HG02678 (cell line): ENCODE data around the gene SERPINB7.
"Not testable (repeated sequence)": the region's sequence is repeated elsewhere in the genome, so short reads cannot be mapped to it uniquely, and the experiment has no call there.

ENCODE experiments used
- ATAC-seq: cut with Tn5 transposase; IDR thresholded peaks from one replicate; pipeline ENCODE4 v1.9.1; 2021; ENCODE audit warnings: mild to moderate bottlenecking, moderate library complexity; ENCODE audit not compliant: unreplicated experiment

Gene SERPINB7, protein sequence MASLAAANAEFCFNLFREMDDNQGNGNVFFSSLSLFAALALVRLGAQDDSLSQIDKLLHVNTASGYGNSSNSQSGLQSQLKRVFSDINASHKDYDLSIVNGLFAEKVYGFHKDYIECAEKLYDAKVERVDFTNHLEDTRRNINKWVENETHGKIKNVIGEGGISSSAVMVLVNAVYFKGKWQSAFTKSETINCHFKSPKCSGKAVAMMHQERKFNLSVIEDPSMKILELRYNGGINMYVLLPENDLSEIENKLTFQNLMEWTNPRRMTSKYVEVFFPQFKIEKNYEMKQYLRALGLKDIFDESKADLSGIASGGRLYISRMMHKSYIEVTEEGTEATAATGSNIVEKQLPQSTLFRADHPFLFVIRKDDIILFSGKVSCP

DNA sequence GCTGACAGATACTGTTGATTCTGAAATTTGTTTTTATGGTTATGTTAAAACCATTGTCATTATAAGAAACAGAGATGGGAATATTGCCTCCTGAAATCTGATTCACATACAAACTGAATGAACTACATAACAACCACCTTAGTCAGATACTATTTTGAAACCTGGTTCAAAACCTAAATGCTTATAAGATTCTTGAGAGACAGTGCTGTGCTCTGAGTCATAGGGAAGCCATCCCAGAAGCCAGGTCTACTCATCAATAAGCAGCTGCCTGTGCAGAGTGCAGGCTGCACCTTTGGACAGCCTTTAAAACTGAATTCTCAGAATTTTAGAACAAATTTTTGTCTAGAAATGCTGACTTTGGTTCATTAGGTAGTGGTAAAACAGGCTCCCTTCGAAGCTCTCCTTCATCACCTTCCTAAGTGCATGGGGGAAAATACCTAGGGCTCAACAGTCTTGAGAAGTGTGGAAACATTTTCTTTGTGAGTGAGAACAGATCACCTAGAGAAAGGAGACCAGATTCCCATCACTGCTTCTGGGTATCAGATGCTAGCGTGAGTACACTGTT, at the start of gene SERPINB7:
Gene SERPINB7, plus strand, starts transcription at position 253 of the 565 bp plus-strand sequence. CDS start 6,955 bp downstream, outside the sequence.
- no peak for ATAC-seq

DNA sequence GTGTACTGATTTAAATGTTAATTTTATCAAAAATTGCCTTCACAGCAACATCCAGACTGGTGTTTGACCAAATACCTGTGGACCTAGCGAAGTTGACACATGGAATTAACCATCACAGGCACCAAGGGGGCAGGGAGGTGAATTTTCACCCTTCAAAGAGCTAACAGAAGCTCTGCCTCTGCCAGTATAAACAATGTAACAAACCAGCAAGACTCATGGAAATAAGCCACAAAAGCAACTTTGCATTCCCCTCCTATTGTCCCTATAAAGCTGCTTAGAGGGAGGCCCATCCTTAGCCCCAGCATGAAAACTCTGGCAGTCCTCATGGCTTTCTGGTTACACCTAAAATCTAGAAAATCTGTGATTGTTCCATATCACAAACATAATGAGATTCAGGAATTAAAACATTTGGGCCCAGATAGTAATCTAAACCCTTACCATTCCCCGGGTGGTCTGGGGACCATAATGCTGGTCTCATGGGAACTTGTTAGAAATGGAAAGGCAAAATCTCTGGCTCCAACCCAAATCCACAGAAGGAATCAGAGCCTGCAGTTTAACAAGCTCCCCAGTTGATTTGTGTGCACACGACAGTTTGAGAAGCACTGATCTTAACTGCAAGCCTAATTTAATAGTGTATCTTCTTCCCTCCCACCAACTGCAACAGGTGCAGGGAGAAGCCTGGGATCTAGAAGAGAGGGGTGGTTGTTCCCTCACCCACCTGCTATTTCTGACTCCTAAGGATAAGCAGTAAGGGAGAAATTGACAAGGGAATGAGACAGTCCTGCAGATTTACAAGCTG, 49.3 kb upstream of the SERPINB7 start:
- ATAC-seq = no peak

DNA sequence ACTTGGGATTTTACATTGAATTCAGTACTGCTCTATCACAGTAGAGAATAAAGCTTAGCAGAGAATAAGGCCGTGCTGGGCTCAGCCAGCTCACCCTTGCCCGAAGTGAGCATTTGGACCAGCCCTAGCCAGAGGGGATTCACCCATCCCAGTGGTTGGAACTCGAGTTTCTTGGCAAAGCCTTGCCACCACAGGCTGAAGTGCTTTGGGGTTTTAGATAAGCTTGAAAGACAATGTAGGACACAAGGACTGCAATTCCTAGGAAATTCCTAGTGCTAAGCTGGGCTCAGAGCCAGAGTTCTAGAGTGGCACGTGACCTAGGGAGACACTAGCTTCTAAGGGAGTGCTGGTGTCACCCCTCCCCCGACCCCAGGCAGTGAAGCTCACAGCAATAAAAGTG, 44.4 kb upstream of the SERPINB7 start:
- no peak for ATAC-seq

DNA sequence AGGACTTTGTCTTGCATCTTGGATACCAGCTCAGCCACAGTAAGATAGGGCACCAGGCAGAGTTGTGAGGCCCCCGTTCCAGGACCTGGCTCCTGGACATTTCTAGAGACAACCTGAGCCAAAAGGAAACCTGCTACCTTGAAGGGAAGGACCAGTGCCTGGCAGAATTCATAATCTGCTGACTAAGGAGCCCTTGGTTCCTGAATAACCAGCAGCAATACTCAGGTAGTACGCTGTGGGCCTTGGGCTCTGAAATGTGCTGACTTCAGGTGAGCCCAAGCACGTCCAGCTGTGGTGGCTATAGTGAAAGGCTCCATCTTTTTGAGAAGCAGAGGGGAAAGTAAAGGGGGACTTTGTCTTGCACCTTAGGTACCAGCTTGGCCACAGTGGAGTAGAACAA, 44.0 kb upstream of the SERPINB7 start:
- no peak for ATAC-seq

DNA sequence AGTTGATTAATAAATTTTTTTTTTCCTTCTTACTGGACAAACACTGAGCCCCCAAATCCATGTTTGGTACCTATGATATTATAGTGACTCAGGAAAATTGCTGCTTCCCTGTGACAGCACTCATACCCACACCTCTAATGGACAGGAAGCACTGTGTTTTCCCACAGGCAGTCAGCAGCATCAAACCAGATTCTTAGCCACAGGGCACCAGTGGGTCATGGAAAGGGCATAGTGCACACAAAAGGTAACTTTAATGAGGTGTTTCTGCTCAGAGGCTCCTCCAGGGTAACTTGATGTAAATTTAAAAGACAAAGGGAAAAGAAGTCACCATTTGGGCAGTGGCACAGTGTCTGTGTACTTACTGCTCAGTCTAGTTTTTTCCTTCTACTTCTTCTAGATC, 38.3 kb upstream of the SERPINB7 start:
- no peak for ATAC-seq

DNA sequence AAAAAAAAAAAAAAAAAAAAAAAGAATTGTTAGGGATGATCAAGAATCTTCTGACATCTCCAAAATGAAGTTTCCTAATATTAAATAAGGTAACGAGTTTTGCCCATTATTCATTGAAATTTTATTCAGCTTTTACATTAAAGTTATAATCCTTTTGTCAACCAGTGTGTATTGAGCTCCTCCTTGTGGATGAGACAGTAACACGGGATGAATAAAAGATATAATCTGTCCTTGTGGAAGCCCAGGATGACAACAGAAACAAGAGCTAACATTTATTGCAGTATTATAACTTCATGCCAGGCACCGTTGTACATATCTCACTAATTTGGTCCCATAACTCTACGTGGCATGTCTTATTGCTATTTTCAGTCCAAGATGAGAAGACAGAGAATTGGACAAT, 33.4 kb upstream of the SERPINB7 start:
- ATAC-seq = no peak

DNA sequence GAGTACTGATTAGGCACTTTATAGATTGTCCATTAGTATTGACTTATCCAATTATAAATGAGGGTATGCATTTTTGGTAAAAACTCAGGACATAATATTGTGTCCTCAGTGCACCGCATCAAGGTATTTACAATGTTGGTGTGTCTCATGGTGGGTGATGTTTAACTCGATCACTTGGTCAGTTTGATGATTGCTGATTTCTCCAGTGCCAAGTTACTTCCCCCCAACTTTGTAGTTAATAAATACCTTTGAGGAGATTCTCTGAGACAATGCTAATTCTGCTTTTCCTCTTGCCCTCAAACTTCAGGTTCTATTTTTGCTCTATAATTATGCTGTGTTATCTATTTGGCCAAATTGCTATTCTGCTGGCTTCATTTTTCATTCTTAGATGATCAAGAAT, 28.2 kb upstream of the SERPINB7 start:
- ATAC-seq = no peak

DNA sequence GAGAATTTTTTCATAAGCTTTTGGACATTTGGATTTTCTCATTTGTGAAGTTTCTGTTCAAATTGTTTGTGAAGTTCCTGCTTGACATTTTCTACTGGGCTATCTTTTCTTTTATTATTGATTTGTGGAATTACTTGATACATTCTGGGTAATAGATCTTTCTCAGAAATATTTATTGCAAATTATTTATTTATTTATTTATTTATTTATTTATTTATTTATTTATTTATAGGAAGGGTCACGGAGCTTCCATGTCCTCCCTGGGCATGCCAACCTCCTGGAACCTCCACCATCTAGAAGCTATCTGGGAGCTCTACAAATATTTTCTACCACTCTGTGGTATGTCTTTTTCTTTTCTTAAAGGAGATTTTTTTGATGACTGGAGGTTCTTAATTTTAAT, 25.7 kb upstream of the SERPINB7 start:
- ATAC-seq = no peak

DNA sequence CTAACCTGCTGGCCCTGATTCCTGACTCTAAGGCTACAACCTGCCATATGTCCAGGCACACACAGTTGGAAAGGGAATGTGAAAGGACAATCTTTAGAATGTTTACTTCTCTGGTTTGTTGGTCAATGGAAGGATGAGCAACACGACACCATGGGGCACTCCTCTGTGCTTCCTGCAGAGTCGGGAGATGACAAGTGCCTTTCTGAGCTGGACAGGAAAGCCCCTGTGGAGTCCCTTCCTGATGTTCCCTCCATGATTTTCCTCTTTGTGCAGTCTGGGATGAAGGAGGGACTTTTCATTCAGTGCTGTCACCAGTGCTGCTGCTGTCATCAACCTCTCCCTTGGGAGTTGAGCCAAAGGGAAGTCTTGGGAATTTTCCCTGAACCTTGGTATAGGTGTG, 22.6 kb upstream of the SERPINB7 start:
- no peak for ATAC-seq

DNA sequence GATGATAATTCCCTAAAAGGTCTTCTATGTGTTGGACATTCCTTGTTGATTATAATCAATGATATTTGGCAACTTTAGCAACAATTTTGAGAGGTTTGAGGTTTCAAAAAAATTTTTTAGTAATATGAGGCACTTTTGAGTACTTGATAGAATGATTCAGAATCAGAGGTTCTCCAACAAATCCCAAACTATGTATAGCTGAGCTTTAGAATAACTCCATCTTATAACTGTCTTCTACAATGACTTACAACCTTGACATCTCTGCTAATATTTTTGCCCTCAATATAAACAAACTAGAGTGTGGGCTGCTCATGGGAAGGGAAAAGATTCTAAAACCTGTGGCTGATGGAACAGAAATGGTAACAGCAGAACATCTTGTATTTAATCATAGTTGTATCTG, 21.5 kb upstream of the SERPINB7 start:
- no peak for ATAC-seq

DNA sequence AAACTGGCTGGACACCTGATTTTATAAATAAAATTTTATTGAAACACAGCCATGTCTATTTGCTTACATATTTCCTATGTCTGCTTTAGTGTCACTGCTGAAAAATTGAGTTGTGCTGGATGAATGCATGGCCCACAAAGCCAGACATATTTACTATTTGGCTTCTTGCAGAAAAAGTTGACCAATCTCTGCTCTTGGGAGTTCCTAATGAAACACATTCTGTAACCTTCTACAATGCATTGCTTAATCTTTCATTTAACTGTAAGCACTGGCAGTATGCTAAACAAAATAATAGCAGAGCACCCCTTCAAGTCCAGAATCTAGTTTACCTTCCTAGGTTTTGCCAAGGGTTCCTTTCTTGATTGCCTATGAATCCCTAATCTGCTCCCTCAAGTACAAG, 17.7 kb upstream of the SERPINB7 start:
- no peak for ATAC-seq

DNA sequence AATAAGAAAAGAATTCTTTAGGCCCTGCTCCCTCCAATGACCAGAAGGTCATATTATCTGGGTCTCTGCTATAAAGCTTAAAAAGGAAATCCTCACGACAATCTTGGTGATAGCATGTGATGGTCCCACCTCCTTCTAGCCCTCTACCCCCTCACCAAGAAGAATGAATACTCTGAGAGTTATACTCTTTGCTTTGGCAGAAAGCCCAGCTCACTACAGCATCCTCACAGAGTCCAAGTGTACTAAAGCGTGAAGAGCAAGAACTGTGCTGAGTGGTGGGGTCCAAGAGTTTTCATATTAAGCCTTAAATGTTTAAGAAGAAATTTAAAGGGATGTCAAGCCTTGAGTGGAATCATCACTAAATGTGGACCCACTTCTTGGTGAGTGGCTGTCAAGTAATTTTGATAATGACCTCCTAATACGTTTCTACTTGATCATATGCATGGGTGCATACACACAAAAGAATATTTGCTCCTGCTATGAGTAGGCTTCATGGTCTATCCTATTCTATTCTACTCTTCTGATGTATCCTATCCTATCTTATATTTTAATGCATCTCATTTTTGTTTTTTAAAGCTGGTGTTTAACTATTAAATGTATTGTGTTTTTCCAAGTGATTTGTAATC, 16.5 kb upstream of the SERPINB7 start:
- no peak for ATAC-seq

DNA sequence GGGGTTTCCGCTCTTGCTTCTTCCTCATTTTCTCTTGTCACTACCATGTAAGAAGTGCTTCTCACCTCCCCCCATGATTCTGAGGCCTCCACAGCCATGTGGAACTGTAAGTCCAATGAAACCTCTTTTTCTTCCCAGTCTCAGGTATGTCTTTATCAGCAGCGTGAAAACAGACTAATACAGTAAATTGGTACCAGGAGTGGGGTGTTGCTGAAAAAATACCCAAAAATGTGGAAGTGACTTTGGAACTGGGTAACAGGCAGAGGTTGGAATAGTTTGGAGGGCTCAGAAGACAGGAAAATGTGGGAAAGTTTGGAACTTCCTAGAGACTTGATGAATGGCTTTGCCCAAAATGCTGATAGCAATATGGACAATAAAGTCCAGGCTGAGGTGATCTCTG, 15.4 kb upstream of the SERPINB7 start:
- not testable (repeated sequence) for ATAC-seq

DNA sequence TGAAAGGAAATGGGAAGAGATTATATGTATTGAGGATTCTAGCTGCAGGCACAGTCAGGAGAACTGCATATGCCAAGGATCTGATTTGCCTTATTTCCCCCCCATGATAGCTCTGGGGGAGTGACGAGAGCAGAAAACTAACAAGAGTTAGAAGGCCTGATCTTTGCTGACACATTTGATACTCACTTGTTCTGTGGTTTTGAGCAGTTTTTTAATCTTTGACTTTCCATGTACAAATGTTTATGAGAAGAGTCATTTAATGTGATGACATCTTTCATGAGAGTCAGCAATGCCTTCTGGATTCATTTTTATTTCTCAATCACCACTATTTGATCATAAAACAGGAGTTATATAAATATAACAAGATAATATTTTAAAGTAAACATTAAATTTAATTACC, 12.7 kb upstream of the SERPINB7 start:
- ATAC-seq = no peak

DNA sequence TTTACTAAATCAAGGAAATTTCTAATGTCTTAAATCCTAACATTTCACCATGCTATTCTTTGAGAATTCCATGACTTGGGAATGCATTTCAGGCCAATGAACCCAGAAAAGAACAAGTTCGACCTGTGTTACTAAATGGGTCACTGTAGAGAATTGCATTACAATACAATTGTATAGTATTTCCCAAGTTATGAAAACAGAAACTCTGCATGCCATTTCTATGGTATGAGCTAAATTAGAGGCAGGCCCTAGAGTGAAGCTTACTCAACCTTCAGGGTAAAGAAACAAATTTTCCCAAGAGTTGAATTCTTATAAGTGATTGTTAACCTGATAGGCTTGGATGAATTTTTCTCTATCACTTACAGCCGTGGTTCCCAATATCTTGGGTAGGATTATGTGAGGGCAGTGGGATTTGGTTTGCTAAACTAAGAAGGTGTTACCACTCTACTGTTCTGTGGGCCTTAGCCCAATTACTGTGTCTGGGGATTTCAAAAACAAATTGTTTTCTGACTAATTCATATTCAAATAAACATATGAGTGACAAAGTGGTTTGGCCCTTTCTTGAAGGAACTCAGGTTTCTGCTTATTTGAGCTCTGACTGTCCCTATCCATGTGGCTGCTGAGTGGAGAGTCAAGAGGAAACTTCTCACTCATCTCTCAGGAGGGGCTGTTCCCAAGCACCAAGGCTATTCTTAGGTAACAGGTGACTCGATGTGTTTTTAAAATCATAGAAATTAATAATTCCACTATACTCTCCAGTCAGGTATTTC, 11.2 kb upstream of the SERPINB7 start:
- no peak for ATAC-seq

DNA sequence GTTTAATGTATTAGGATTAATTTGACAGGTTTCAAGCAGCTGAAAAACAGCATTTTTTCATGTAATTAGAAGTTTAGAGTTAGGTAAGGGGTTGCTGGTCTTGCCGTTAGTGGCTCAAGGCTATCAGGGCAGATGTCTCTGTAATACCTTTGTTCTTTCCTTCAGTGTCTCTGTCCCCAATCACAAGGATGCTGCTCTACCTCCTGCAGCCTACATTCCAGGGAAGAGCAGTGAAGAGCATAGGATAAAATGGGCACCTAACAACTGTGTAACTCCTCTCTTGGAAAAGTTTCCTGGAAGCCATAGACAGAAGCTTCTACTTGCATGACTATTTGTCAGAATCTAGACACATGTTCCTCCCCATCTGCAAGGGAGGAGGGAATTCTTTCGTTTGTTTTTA, 9.4 kb upstream of the SERPINB7 start:
- ATAC-seq = no peak

DNA sequence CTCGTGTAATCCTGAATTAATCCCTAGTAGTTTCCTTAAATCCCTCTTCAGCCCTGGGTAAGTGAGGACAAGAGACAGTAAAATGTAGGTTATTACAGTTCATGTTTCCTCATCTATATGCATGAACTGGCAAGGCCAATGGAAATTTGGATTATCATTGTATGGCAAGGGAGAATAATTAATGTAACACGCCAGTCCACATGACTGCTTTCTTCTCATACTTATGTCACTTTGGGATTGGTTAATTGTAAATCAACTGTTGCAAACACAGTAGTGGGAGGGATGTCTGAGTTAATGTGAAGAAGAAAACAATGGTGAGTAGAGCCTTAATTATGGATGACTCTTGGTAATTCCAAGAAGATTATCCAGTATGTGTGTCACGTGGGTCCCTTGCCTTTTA, 1.7 kb upstream of the SERPINB7 start:
- no peak for ATAC-seq

DNA sequence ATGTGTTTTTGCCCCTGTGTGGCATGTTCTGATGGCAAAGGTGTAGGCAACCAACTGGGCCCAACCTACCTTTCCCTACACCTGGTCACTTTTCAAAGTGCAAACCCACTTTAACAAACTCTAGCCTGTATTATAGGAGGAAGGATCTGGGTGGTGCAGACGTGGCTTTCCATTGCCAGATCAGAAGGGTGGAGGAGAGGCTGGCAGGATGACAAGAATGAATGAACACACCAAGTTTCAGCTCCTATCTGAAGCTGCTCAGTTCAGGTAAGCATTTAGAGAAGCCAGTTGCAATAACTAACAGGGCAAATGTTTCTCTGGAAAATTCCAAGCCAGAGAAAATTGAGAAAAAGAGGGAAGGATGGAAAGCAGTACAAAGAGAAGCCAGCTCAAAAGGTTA, 707 bp upstream of the SERPINB7 start:
- no peak for ATAC-seq

DNA sequence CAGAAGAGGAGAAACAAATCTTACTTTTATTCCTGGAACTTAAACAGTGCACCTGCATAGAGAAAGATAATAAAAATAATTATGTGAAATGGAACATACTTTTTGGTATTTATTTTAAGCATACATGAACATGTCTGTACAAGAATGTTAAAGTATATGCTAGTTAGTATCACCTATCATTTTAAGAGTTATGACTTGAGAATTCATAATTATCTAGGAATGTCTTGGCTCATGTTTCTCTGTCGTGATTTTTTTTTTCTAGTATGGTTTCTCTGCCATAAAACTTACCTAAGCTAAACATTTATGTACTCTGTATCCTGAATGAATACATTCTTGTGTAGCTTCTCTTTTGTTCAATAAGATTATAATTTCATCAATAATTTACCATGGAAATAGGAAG, 4.2 kb downstream of the SERPINB7 start:
- ATAC-seq = no peak

DNA sequence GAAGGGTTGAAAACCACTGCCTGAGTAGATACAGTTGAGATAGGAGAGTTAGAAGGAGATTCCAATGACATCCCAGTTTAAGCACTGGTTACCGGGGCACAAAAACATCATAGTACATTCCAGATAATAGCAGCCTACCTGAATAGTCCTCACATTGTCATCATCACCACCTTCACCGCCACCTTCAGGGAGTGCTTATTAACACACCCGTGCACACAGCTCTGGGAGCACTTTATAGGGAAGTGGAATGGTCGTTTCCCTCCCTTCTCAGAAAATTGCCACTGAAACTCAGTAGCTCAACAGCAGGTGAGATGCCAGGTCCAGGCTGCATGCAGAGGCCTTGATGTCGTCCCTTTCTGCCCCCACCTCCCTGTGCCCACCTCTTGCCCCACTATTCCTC, 8.2 kb downstream of the SERPINB7 start:
- no peak for ATAC-seq
